Choroid plexus epithelial cell (primary cell): ENCODE results near the gene MS4A4A.

Experiments
- DNase-seq: peaks from one replicate; pipeline ENCODE4 v3.0.0-alpha.2; 2010; ENCODE audit warnings: low read depth
- H3K4me3 ChIP-seq: 2 replicates; pipeline ENCODE4 v1.5.1; 2011; ENCODE audit warnings: low read depth, mild to moderate bottlenecking, control low read depth, low read length, moderate library complexity
- TF ChIP-seq, protein P1 (sequence below): conservative IDR thresholded peaks from 2 replicates; pipeline ENCODE4 v1.5.1; 2011; ENCODE audit warnings: low read depth, mild to moderate bottlenecking, control low read depth, inconsistent platforms, low read length, moderate library complexity

The MS4A4A gene

DNA sequence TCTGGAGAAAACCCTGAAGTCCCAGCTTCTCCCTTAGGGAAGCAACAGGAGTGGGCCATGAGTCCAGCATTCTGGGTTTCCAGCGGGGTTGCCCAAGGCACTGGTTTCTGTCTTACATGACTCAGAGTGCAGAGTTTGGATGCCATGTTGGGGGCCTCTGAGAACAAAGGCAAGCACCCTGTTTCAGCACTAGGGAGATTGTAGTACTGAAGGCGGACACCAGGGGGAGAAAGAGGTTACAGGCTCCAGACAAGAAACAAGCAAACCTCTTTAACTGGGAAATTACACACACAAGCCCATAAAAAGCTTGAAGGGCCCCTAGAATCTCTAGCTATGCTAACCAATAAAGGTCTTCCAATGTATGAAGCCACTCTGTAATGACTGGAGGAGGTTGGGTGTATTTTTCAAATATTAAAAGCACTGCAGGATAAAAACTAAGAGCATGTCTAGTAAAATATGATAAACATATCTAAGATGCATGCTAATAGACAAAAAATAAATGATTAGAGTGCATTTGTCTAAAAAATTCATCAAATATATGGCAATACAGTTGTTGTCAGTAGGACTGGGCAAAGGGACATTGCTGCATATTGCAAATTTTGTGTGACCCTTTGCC lies 53.6 kb downstream of the MS4A4A start:
- TF ChIP-seq, protein P1, sequence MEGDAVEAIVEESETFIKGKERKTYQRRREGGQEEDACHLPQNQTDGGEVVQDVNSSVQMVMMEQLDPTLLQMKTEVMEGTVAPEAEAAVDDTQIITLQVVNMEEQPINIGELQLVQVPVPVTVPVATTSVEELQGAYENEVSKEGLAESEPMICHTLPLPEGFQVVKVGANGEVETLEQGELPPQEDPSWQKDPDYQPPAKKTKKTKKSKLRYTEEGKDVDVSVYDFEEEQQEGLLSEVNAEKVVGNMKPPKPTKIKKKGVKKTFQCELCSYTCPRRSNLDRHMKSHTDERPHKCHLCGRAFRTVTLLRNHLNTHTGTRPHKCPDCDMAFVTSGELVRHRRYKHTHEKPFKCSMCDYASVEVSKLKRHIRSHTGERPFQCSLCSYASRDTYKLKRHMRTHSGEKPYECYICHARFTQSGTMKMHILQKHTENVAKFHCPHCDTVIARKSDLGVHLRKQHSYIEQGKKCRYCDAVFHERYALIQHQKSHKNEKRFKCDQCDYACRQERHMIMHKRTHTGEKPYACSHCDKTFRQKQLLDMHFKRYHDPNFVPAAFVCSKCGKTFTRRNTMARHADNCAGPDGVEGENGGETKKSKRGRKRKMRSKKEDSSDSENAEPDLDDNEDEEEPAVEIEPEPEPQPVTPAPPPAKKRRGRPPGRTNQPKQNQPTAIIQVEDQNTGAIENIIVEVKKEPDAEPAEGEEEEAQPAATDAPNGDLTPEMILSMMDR, result peak; percentile 70
- no peak overlapping the region for H3K4me3 ChIP-seq
- DNase-seq, result peak; percentile 57

DNA sequence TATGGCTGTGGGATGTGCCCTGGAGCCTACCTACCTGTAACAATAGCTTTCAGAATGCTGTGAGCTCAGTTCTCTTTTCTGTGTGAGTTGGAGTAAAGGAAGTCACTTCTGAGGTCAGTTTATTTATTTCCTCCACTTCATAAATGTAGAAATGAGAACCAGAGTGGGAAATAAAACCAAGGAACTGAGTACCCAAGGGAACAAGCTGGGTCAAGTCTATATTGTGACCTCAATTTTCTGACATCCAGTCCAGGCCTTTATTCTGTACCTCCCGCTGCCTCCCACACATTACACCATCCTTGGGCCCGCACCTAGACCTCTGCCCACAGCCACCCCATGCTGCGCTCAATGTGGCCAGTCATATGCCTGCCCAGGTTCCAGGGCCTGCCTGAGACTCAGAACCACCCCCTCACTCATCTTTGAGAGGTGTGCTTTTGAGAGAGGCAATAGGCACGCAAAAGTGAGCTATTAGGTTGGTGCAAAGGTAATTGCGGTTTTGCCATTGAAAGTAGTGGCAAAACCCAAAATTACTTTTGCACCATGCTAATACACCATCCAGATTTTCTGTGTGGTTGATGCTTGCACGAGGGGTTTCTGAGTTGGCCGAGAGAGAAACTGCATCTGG lies 56.4 kb downstream of the MS4A4A start:
- DNase-seq, result no peak
- no peak overlapping the region for H3K4me3 ChIP-seq
- TF ChIP-seq, protein P1, result no peak

DNA sequence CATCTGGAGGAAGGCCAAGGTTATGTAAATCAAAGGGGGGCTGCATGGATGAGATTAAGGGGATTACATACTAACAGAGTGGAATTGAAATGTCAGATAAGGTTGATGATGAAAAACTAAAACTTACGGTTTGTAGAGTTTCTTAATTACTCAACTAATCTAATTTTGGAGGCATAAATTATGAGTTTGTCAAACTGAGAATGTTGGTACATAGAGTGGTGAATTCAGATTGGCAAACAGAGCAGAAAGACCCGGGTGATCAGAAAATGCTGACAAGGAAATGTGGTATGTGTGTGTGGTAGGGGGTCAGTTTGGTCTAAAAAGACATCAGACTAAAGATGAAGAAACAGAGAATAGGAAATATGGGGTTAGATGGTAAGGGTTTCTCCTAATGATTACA lies 57.6 kb downstream of the MS4A4A start:
- TF ChIP-seq, protein P1, result no peak
- no peak overlapping the region for H3K4me3 ChIP-seq
- no peak for DNase-seq

DNA sequence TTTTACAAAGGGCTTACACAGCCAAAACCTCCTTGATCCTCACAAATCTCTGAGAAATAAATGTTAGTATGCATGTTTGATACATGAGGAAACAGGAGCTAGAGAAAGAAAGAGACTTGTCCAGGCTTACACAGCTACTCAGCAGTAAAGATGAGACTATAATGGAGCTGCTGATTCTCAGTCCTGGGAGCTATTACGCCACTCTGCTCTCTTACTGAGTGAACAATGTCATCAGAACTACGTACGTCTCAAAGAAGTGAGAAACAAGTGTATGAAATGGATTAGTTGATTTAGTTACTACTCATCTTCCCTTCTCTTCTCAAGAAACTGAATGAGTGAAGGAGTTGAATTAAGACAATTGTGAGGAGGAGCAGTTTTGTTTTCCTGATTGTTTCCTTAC lies 58.9 kb downstream of the MS4A4A start:
- no peak overlapping the region for H3K4me3 ChIP-seq
- TF ChIP-seq, protein P1, result no peak
- DNase-seq, result no peak

DNA sequence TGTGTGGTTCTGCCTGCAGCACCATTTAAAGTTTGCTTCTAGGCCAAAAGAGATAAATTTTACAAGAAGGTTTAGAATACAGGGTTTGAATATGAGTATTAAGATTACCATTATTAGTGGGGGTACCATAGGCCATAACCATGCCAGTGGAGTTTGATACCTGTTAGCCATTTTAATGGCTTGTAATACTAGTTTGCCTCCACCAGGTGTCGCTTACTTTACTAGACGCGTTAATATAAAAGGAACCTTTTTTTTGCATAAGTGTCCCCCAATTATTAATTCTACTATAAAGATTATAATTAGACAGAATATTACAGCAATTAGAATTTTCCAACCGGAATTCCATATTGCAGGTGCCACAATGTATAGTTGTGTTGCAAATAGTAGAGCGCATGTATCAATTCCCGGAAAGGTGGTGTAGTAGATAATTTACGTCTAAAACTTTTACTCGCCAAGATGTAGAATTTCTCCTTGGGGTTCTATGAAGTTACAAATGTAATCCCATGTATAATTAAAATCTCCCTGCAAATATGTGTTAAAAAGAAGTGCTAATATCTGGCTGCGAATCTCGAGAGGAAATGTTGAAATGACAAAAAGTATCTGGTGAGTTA lies 62.7 kb downstream of the MS4A4A start:
- H3K4me3 ChIP-seq, result no peak overlapping the region
- TF ChIP-seq, protein P1, result peak; percentile 37
- DNase-seq, result peak; percentile 8

DNA sequence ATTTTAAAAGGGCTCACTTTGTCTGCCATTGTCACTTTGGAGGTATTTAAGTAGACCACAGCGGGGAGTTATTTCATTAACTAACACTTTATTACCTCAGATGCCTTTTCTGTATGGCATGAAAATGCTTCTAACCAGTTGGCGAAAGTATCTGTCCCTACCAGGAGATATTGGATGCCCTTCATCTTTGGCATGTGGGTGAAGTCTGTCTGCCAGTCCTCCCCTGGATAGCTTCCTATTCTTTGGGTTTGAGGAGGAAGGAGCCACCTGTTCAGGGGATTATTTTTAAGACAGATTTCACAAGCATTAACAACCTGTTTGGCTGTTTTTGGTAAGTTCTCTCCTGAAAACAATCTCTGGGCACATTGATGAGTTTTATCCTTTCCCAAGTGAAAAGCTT lies 63.7 kb downstream of the MS4A4A start:
- TF ChIP-seq, protein P1, result no peak
- H3K4me3 ChIP-seq, result no peak overlapping the region
- no peak for DNase-seq
